Breast epithelium (tissue), 3 donors: ENCODE results near the gene MED10.

ENCODE experiments used
- POLR2A ChIP-seq: fragments of 450-650 bp; IDR thresholded peaks from one replicate; pipeline ENCODE4 v1.6.1; 2016; ENCODE audit warnings: antibody characterized with exemption, mild to moderate bottlenecking, moderate library complexity
- POLR2AphosphoS5 ChIP-seq, 3 donors: sonication (generic); formaldehyde crosslinking; IDR thresholded peaks; one replicate each; pipeline ENCODE4 v1.6.1; 2017; ENCODE audit warnings: antibody characterized with exemption in 3 of 3
- TF ChIP-seq, protein P1 (sequence below), 3 donors: fragments of 450-650 bp; IDR thresholded peaks; one replicate each; pipeline ENCODE4 v1.5.1; 2016 to 2017; ENCODE audit warnings: antibody characterized with exemption in 3 of 3, mild to moderate bottlenecking in 3 of 3, moderate library complexity in 3 of 3

DNA sequence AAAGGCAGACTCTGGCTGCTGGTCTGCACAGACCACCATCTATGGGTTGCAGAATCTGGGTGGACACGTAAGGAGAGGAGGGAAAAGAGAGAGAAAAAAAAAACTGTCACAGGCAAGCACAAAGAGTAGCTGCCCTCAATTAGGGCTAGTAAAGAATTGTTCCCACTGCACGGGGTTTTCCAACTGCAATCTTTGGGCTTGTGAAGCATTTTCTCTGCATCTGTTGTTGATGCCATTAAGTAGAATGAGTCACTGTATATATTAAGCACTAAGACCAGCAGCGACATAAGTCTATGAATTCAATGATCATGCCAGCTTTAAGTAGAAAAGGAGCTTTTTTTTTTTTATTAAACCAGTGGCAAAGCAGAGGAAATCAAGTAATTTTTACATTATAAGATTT is 40.2 kb downstream of the MED10 start:
- TF ChIP-seq POLR2A (no peak), POLR2AphosphoS5 (IDR thresholded peaks at IDR 0.05) (no peak)
- TF ChIP-seq, protein P1, sequence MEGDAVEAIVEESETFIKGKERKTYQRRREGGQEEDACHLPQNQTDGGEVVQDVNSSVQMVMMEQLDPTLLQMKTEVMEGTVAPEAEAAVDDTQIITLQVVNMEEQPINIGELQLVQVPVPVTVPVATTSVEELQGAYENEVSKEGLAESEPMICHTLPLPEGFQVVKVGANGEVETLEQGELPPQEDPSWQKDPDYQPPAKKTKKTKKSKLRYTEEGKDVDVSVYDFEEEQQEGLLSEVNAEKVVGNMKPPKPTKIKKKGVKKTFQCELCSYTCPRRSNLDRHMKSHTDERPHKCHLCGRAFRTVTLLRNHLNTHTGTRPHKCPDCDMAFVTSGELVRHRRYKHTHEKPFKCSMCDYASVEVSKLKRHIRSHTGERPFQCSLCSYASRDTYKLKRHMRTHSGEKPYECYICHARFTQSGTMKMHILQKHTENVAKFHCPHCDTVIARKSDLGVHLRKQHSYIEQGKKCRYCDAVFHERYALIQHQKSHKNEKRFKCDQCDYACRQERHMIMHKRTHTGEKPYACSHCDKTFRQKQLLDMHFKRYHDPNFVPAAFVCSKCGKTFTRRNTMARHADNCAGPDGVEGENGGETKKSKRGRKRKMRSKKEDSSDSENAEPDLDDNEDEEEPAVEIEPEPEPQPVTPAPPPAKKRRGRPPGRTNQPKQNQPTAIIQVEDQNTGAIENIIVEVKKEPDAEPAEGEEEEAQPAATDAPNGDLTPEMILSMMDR (IDR thresholded peaks at IDR 0.05): no peak
